HK-2 (cell line): ENCODE results near the gene SUFU.
"Not testable (repeated sequence)": the region's sequence is repeated elsewhere in the genome, so short reads cannot be mapped to it uniquely, and the experiment has no call there.

Source experiments
- DNase-seq: peaks from one replicate; pipeline ENCODE4 v3.0.0-alpha.2; 2018; ENCODE audit not compliant: unreplicated experiment

The SUFU gene

DNA sequence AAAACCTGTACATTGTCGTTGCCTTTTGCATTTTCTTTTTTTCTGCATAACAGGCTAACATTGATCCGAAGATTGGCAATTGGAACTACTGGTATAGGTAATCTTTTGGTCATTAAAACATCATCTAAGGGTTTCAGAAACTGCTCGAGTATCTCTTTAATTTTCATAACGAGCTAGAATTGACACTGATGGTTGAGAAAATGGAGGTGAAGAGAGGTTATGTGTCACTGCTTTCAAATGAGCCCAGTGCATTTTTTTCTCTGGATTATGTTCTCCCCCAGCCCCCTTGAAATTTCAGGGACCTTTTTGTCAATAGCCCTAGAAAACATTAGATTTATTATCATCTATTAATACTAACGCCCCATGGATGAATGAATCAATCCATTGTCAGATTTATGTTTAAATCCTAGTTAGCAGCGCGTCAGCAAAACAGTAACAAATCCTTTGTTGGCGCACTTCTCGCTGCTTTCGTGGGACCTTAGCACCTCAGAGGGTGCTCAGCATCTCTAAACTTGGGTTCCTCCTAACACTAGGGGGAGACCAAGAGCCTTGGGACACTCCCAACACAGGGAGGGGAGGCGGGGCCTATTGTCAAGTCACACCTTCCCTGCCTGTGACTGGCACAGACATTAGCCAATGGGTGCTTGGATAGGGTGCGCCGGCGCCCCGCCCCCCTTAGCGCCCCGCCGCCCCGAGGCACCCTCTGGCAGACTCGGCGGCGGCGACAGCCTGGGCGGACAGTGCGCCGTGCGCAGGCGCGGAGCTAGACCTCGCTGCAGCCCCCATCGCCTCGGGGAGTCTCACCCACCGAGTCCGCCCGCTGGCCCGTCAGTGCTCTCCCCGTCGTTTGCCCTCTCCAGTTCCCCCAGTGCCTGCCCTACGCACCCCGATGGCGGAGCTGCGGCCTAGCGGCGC, at the start of gene SUFU:
Gene SUFU, plus strand, starts transcription at position 709 of the 915 bp plus-strand sequence. Its CDS starts 181 bp downstream, at position 890.
- peak; percentile 100 for DNase-seq

GRCh38 chr10:102454662-102455487, 48.9 kb upstream of the SUFU start:
- not testable (repeated sequence) for DNase-seq

DNA sequence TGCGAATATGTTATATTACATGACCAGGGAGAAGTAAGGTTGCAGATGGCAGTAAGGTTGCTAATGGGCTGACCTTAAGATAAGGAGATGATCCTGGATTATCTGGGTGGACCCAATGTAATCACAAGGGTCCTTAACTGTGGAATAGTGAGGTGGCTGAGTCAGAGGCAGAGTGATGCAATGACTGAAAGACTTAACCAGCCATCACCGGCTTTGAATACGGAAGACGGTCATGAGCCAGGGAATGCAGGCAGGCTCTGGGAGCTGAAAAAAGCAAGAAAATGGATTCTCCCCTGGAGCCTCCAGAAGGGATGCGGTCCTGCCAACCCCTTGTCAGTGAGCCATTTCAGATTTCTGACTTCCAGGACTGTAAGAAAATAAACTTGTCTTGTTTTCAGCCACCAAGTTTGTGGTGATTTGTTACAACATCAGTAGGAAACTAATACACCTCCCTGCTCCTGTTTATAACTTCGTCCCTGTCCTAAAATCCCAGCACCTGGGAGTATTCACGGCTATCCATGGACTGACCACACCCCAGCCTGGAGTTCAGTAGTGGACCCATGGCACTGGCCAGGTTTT, 47.8 kb upstream of the SUFU start:
- DNase-seq, result peak; percentile 71

- no peak for DNase-seq
Measured at GRCh38 chr10:102457591-102458150, 46.1 kb upstream of the SUFU start.

DNA sequence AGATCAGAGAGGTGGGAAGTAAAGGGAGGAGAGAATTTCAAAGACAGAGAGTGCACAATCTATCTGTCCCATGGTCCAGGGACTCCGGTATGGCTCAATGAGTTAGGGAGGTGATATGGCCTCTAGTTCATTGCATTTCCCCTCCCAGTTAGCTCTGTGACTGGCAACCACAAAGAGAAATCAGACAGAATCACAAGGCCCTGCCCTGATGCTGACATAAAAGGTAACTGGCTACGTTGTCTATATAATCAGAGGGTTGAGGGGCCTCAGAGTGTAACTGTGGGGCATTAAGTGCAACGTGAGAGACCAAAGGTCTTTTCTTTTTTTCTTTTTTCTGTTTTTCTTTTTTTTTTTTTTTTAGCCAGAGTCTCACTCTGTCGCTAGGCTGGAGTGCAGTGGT, 45.1 kb upstream of the SUFU start:
- no peak for DNase-seq

DNA sequence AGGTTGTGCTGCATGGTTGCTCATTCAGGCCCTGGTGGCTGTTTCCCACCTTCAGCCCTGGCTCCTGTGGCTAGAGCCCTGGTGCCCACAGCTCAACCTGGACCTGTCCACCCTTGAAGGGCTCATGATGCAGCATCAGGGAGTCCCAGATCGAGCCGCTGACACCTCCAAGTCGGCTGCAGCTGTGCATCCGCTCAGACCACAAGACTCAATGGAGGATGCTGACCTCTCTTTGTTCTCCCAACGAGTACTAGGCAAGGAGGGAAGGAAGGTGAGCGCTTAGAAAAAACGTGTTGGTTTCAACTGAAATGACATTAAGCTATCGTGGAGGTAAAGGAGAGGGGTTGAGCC, 43.0 kb upstream of the SUFU start:
- no peak for DNase-seq

DNA sequence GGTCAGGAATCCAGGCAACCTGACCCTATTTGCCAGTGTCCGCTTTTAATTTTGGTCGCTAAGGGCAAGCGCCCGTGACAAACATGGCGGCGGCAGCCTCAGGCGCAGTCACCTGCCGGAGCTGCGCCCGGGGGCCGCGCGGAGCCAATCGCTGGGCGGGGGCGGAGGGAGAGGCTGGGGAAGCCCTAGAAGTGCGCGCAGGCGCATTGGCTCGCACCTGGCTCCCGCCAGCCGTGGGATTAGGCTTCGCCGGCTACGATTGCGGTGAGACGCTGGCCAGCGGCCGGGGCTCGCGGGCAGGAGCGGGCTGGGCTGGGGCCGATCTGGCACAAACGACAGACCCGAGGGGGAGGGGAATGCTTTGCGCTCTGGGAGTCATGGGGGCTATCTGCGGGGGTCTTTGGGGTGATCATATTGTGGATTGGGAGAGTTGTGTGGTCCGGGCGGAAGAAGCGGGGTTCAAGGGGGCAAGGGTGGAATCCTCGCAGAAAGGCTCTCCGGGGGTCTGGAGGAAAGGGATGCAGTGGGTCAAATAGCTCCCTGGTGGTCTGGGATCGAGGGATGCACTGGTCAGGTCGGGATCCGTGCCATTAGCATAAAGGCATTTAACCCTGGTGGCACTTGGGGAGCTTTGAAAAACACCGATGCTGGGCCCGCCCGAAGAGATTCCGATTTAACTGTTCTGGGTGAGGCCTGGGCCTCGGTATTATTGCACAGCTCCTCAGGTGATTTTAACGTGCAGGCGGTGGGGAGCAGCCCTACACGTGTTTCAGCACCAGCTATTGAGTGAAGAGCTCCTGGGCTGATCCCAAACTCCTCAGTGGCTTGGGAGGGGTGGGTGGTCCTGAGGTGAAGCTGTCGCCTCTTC, 42.4 kb upstream of the SUFU start:
- DNase-seq, result peak; percentile 98

DNA sequence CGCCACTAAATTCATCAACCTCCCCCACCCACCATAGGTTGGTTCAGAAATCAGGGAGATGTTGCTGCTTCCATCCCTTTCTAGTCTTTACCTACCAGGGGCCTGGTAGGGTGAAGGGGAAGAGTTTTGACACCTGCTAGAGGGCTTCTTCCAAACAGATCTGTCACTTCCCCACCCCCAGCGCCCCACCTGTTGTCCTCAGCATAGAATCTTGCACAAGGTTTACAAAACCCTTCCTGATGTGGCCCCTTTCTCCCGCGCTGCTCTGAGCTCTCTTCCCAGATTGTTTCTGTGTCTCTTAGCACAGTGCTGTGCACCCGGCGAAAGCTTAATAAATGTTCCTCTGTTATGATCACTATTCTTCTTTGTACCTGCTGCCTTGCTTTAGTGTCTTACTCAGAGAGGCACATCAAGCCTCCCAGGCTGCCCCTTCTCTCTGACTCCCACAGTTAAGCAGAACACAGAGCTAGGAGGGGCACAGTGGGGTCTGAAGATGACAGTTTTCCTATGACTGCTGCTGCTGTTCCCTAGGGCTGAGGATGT, 41.2 kb upstream of the SUFU start:
- no peak for DNase-seq

DNA sequence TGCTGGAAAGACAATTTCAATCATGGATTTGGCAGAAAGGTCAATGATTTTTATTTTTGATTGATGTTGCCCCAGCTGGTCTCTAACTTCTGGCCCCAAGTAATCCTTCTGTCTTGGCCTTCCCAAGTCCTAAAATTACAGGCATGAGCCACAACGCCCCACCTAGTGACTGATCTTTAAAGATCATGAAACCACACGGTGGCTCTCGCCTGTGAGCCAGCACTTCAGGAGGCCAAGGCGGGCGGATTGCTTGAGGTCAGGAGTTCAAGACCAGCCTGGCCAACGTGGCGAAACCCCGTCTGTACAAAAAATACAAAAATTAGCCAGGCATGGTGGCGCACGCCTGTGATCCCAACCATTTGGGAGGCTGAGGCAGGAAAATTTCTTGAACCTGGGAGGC, 39.8 kb upstream of the SUFU start:
- no peak for DNase-seq

- no peak for DNase-seq
Measured at GRCh38 chr10:102465466-102465865, 38.3 kb upstream of the SUFU start.

DNA sequence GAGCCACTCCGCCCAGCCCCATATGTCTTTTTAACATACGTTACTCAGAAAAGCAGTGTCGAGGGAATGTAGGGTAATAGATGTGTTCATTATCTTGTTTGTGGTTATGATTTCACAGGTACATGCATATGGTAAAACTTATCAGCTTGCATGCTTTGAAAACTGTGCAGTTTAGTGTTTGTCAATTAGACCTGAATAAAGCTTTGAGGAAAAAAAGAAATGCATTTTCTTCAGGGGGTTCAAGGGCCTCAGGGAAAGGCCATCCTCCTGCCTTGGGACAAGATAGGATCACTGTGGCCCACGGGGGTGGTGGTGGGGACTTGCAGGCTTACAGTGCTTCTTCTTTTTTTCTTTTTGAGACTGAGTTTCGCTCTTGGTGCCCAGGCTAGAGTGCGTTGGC, 36.5 kb upstream of the SUFU start:
- DNase-seq, result no peak

GRCh38 chr10:102467971-102468438, 35.8 kb upstream of the SUFU start:
- DNase-seq, result no peak

DNA sequence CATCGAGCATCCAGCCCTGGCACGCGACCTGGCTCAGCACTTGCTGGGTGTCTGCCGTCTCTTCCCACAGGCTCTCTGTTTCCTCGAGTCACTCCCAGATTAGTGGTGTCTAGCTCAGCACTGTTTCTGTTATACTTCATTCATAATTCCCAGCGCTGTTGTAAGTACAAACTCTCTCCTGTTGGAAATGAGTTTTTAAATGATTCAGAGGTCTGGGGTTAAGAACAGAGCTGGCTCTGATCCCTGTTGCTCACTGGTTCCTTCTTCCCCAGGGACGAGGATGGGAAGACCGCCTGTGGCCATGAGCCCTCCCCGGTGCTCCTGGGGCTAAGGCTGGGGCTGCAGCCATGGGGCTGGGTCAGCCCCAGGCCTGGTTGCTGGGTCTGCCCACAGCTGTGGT, 35.1 kb upstream of the SUFU start:
- DNase-seq, result no peak

GRCh38 chr10:102470579-102471546, 32.9 kb upstream of the SUFU start:
- DNase-seq, result no peak

DNA sequence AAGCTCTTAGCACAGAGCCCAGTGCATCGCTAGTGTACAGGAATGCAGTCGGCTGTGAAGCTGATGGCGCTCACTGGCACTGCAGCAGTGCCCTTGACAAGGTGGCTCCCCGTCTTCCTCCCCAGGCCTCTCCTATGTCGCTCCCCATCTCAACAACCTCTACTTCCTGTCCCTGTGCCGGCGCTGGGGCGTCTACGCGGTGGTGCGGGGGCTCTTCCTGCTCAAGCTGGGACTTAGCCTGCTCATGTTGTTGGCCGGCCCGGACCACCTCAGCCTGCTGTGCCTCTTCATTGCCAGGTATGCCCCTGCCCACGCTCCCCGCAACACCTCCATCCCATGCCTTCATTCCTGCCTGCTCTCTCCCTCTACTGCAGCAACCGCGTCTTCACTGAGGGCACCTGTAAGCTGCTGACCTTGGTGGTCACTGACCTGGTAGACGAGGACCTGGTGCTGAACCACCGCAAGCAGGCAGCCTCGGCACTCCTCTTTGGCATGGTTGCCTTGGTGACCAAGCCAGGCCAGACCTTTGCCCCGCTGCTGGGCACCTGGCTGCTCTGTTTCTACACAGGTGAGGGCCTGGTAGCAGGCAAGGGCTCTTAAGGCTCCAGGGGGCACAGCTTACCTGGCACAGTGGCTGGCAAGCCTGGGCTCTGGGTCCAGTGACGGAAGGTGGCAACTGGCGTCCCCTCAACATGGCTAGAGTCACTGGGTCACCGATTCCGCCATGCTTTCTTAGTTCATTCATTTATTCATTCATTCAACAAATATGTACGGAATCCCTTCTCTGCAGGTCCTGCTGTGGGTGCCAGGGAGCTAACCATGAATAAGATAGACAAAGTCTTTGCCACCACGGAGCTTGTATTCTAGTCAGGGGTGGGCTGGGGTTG, 30.1 kb upstream of the SUFU start:
- DNase-seq, result no peak

GRCh38 chr10:102475451-102476040, 28.2 kb upstream of the SUFU start:
- DNase-seq, result no peak

DNA sequence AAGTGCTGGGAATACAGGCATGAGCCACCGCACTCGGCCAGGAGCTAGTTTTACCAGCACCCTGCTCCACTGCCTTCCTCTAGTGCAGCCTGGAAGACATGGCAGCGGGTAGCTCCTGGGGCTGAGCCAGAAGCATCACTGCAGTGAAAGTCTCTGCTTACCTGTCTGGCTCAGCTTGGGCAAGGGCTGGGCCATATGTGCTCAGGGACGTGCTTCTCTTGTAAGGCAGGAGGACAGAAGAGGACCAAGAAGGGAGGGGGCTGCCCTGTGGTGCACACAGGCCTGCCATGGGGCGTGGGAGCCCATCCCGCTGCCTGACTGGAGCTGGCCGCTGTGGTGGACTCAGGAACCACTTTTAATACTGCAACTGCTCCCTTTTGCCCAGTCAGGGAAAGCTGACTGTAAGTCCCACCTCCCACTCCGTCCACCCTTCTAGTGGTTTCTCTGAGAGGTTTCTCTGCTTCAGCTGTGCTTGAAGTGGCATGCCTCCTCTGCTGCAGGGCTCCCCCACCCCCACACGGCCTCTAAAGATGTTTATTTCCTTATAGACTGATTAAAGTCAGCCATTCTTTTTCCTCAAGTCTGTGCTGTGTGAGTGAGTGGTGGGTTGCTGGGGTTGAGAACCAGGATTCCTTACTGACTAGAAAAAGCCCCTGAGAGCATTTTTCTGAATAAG, 27.2 kb upstream of the SUFU start:
- DNase-seq, result peak; percentile 35

- no peak for DNase-seq
Measured at GRCh38 chr10:102479651-102480050, 24.1 kb upstream of the SUFU start.
